HG03565 (cell line): Measurements from ENCODE around the gene GRIN2A.

Experiments used
- ATAC-seq: cut with Tn5 transposase; IDR thresholded peaks from one replicate; pipeline ENCODE4 v1.9.1; 2021; ENCODE audit warnings: mild to moderate bottlenecking, moderate library complexity; ENCODE audit not compliant: unreplicated experiment

Gene GRIN2A

DNA sequence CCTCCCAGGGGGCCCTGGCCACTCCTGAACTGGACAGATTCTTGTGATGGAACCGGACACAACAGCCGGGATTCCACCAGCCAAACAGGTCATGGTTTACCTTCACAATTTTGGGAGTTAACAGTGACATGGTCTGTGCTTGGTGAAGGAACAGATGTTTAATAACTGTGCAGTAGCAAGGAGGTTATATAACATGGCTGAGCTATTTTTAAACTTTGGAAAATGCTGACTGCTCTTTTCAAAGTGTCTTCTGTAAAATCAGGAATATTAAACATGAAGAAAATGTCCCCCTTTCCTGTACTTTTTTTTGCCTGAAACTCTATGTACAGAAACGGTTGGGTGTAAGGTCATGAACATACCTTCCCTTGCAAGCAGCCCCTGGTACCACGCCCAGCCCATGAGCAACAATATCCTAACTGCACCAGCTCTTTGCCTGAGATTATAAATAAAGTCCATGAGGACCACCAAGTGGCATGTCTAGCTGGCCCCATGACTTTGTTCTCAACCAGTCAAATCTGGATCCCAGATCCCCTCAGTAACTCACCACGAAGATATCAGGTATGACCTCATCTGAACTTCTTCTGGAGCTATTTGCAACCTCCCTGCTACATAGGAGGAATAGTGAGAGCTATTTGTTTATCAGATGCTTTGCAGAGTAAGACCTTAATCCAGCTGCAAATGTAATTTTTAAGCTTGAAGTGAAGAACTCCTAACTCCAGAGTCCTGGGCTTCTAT is 249.1 kb downstream of the GRIN2A start:
- no peak for ATAC-seq

- ATAC-seq: no peak
Measured at GRCh38 chr16:9932000-9932399, 250.2 kb downstream of the GRIN2A start.

DNA sequence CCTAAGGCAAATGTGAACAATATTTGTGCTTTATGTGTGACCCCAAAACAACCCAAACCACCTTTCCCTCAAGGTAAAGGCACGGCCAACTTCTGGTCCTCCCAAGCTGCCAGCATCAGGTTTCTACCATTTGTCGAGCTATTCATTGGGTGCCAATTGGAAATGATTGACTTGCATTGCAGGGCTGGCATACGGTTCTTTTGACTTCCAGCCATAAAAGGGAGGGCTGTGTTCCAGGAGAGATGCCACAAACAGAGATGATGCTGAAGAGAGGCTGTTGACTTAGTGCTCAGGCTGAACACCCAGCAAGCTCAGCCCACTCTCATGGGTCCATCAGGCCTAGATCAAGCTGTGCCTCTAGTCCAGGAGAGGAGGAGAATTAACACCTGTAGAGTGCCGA is 252.4 kb downstream of the GRIN2A start:
- no peak for ATAC-seq

DNA sequence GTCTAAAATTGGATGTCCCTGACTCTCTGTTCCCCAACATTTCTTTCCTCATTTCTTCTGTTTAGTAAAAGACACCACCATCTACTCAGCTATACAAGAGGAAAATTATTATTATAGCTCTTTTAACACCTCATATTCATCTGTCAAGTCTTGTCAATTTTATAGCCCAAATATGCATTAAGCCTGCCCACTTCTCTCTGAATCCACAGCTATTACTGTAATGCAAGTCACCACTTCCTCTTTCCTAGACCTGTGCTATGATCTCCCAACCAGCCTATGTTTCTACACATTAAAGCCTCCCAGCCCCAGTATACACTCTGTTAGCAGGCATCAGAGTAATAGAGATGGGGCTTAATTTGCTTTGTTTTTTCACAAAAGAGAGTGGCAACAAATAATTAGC is 252.9 kb downstream of the GRIN2A start:
- ATAC-seq: peak; percentile 73

DNA sequence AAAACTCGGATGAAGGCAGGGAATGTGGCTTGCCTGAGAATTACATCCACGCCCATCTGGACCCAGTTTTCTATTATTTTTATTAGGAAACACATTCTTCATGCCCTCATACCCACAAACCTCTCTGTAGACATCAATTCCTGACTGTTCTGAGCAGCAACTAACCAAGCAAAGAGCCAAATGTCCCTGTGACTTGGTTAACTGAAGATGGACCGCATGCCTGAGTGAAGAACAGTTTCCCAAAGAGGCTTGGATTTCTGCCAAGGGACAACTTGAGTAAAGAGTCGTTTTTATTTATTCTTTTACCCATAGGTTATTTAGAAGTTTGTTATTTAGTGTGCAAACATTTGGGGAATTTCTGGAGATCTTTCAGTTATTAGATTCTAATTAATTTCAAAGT is 259.8 kb downstream of the GRIN2A start:
- no peak for ATAC-seq

DNA sequence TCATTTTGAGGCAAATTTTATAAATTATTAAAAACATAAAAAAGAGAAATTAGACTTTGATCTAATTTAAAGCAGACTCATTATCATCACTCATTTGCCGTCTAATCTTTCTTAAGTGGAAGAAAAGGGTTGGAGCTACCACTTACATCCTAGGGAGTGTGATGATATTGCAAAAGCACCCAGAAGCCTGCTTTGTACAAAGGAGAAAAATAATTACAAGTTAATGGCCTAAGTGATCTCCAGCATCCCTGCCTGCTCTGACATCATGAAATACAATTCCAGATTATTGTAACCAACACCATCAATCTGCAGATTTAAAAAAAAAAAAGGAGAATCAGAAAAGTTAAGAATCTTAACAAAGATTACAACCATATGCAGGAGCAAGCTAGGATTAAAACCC is 260.2 kb downstream of the GRIN2A start:
- ATAC-seq: no peak

DNA sequence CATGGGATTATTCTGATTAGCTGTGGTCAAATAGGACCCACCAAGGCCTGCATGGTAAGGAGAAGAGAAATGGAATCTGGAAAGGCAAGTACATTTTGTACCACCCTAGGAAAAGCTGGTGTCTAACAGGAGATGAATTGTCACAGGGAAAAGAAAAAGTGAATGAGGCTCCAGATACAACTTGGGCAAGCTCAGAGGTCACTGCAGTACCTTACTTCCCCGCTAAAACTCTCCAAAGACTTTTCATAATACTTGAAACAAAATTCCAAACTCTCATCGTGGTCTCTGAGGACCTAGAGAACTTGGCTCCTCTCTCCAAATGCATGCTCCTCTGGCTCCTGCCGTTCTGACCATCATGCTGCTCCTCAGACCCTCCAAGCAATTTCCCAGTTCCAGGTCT is 262.8 kb downstream of the GRIN2A start:
- no peak for ATAC-seq

DNA sequence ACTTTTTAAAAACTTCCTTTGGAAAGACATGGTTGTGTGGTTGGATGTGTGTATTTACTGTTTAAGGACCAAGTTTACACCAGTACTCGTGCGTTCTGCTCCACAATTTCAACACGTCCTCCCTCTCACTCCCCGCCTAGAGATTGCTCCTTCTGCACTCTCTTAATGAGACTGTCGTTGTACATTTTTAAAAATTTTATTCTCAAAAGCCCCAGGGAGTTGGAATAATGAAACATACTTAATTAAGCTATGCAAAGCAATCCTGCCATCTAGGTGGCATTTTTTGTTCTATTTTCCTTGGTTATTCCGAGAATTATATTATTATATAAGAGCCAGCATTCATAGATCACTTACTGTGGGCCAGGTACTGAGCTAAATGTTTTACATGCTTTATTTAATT is 264.5 kb downstream of the GRIN2A start:
- ATAC-seq: no peak

DNA sequence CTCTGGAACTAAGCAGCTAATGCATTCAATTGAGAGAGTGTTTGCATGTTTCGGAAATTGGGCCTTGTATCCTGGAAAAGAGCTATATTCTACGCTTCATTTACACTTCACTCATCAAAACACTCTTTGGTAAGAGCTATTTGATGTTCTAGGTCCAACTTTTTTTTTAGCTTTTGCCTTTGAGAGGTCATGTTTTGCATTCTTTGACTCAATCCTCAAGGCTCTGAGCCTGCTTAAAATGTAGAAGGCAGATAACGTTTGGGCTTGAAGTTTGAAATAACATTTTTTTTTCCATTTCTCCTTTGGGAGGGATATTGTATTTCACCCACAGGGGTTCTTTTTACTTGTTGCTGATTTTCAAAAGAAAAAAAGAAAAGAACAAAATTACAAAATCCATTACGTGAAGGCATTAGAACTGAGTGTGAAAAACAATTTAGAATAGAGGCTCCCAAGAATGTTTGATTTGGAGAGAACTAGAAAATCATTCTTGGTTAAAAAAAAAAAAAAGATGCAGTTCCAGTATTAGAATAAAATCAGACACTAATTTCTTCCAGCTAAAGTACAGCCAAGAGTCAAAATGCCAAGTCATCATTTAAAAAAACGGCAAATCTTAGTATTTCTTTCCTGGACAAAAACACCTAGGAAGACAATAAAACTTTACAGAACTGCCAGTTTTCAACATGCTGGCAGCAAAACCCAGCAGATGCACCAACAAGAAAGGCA is 268.5 kb downstream of the GRIN2A start:
- no peak for ATAC-seq

GRCh38 chr16:9911989-9912388 is 270.2 kb downstream of the GRIN2A start:
- ATAC-seq: no peak

GRCh38 chr16:9911231-9911630 is 271.0 kb downstream of the GRIN2A start:
- no peak for ATAC-seq

DNA sequence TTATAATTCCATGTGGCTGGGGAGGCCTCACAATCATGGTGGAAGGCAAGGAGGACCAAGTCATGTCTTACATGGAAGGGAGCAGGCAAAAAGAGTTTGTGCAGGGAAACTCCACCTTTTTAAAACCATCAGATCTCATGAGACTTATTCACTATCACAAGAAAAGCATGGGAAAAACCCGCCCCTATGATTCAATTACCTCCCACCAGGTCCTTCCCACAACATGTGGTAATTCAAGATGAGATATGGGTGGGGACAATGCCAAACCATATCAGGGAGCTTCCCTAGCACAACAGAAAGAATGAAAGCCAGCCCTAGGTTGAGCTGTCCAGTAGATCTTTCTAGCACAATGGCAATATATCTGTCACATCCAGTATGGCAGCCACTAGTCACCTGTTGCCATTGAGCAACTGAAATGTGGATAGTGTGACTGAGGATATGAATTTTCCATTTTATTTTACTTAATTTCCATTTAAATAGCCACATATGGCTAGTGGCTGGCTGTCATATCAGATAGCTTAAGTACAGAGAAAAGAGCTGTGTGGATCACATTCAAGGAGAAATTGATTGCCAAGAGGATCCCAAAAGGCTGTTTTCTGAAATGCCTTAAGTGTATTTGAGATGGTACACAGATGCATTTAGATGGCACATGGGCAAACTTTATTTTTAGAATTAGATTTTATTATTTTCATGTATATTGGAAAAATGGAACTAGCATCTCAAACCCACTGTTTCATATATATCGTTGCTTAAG is 273.0 kb downstream of the GRIN2A start:
- ATAC-seq: no peak

DNA sequence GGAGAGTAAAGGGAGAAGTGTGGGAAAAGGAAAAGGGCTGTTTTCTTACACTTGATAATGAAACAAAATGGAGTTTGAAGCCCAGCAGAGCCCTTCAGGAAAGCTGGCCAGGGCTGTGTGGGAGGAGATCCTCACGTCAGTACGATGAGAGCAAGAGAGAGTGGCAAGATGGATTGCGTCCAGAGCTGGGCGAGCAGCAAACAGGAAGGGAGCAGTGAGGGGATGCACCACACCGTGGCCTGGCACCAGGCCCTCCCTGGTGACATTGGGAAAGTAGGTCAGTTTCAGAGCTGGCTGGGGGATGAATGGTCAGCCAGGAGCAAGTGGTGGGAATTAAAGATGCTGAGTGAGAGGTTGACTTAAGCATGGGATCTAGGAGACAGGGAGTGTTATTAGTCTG is 273.6 kb downstream of the GRIN2A start:
- ATAC-seq: no peak

GRCh38 chr16:9907752-9908151 is 274.5 kb downstream of the GRIN2A start:
- ATAC-seq: no peak

DNA sequence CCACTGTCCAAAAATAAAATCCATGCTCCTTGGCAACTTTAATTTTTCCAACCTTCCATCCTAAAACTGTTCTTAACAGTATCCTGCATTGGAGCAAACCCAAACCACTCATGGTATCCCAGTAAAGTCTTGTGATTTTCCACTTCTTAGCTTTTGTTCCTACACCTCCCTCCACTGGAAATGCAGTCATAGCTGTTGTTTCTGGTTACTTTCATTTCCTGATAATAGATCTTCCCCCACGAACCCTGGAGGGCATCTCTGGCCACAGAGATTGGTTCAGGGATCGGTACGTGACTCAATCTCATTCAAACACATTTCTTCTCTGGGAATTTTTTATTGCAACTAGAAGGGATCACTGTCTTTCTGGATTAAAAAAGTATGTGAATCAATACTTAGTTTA is 276.0 kb downstream of the GRIN2A start:
- ATAC-seq: no peak

GRCh38 chr16:9904526-9904925 is 277.7 kb downstream of the GRIN2A start:
- no peak for ATAC-seq

DNA sequence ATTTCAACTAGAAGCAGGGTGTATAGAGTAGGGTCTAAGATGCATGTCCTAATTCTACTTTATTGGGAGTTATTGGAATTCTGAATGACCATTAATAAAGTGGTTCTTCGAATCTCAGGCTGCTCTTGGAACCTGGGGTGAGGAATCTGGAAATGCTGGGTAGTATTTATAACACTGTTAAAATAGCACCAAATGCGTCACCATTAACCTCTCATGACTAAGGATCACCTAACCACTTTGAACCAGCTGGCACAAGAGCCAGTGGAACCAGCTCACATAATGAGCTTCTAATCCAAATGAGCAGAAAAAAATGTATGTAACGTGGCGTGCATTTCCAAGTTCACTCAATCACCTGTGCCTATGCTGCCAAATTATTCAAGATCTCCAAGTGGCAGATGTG is 281.7 kb downstream of the GRIN2A start:
- no peak for ATAC-seq

DNA sequence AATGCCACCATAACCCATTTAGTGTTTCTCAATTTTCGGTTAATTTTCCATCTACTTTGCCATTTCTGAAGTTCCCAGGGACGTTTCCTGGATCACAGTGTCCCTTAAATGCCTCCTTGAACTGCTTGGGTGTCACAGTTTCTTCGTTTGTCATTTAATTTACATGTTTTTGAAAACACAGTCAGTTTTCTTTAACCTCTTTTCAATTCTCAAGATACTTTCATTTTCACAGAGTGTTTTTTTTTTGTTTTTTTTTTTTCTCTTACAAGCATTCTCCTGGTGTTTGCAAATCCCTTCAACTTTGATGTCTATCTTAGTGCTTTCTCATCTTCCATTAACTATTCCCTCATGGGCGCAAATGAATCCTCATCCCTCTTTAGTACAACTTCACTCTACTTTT is 283.7 kb downstream of the GRIN2A start:
- ATAC-seq: no peak

DNA sequence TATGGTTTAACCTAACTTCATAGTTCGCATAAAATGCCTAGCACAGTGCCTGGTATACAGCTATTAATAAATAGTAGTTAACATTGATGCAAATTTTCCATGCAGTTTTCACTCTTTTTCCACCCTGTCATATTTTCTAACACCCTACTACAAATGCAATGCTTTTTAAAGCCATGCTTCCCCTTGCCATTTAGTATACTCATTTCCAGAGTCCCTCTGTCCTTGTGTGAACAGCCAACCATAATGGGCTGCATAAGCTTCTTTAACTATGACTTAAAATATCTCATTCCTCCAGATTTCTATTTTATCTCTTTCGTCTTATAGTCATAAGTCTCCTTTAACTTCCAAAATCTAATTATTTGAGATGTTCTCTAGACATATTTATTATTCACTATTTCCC is 284.1 kb downstream of the GRIN2A start:
- ATAC-seq: no peak

DNA sequence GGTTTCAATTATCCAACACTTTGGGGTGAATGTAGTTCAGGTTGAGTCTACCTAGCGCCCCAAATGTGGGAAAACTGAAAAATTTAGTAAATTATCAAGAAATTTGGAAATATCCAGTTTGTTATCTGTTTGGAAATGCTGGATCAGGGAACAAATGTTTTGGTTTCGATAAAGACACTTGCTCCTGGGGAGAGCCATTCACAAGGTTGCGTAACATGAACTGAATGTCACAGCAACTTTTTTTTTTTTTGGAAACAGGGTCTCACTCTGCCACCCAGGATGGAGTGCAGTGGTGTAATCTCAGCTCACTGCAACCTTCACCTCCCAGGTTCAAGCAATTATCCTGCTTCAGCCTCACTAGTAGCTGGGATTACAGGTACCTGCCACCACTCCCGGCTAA is 286.4 kb downstream of the GRIN2A start:
- no peak for ATAC-seq

GRCh38 chr16:9885876-9886275 is 296.4 kb downstream of the GRIN2A start:
- ATAC-seq: no peak

GRCh38 chr16:9885467-9885866 is 296.8 kb downstream of the GRIN2A start:
- ATAC-seq: no peak
